ENCODE data around the gene FAM89A. TPM values are rescaled to one million over a fixed set of nuclear protein-coding genes. Genes with fewer than 3 reads are reported as not detected.

Gene FAM89A
- total RNA-seq: 9.5 TPM

DNA sequence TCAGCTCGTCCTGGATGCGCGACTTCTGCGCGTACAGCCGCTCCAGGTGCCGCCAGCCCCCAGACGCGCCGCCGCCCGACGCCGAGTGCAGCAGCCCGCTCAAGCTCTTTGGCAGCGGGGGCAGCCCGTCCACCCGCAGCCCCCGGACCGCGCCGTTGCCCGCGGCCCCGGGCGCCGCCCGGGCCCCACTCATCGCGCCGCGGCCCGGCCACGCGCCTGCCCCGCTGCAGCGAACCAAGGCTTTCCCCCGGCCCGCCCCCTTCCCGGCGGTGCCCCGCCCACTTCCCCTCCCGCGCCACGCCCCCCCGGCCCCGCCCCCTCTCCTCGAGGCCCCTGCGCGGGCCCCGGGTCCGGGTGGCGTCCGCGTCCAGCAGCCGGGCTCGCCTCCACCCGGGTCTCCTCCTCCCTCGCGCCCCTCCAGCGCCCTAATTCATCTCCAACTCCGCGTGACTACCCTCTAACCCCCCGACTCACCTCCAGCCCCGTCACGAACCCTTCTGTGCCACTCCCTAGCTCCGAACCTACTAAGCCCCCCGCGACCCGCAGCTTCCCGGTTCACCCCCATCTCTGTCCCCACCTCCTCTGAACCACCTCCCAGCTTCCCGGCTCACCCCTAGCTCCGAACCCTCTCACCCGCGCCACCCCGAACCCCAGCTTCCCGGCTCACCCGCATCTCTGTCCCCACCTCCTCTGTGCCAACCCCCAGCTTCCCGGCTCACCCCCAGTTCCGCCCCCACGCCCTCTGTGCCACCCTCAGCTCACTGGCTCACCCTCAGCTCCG is at the start of gene FAM89A:
TSS of gene FAM89A (minus strand) at position 236 of the 781 bp plus-strand sequence. CDS start at position 193, 43 bp downstream.

DNA sequence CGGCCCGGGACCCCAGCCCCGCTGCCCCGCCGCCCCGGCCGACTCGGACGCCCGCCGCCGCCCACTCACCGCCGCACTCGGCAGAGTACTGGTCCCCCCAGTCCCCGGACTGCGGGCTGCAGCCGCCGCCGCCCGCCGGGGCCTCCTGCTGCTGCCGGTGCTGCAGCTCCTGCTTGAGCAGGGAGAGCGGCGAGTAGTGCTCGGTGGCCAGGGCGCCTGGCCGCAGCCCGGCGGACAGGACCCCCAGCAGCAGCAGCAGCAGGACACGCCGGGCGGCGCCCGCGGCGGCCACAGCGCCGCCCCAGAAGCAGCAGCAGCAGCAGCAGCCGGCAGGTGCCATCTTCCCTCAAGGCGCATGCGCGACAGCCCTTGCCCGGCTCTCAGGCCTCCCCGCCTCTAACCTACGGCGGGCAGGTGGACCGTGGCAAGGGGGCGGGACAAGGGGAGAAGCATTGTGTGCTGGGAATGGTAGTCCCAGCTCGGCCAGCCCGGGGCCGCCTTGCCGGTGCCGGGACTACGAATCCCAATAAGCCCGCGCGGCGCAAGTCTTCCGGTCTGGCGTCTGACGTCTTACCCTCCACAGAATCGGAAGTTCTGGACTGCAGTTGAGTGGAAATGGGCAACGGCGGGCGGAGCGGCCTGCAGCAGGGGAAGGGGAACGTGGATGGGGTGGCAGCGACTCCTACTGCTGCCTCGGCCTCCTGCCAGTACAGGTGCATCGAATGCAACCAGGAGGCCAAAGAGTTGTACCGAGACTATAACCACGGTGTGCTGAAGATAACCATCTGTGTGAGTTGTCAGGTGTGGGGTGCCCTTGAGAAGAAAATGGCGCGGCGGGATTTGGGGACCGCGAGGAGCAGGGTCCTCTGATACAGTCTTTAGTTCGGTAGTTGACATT is 61.3 kb downstream of the FAM89A start, which contains the start of the genes ARV1 and TTC13:
TSS of gene ARV1 (plus strand) at position 604 of the 898 bp plus-strand sequence. CDS start at position 616, 12 bp downstream.
TSS of gene TTC13 (minus strand) at position 371 of the 898 bp plus-strand sequence. CDS start at position 340, 31 bp downstream.

Other genes starting within 250 kb of the FAM89A start
- gene C1orf198, start 171.7 kb downstream of the FAM89A start, total RNA-seq: 80.0 TPM
- gene TTC13, start 61.4 kb downstream of the FAM89A start, total RNA-seq: 15.1 TPM
- 13.4 TPM for gene ARV1, start 61.2 kb downstream of the FAM89A start, total RNA-seq
- 0.47 TPM for gene TRIM67, start 121.8 kb upstream of the FAM89A start, total RNA-seq
- 66.9 TPM for gene GNPAT, start 201.0 kb upstream of the FAM89A start, total RNA-seq

Measured in metanephros (tissue), 1 donor.